DOHH2 (cell line): ENCODE data around the gene UBE2G2.

Source experiments
- EZH2phosphoT487 ChIP-seq: fragments of 200-600 bp; sonication (generic); IDR thresholded peaks from 2 replicates; pipeline ENCODE4 v1.6.1; 2017; ENCODE audit warnings: borderline replicate concordance, mild to moderate bottlenecking, antibody characterized with exemption, low read length, moderate library complexity, mixed read lengths
- TF ChIP-seq, protein P1 (sequence below): fragments of 200-600 bp; sonication (generic); IDR thresholded peaks from one replicate; pipeline ENCODE4 v1.5.1; 2014; ENCODE audit warnings: antibody characterized with exemption, mild to moderate bottlenecking, low read depth, low read length; ENCODE audit not compliant: poor library complexity, severe bottlenecking

DNA sequence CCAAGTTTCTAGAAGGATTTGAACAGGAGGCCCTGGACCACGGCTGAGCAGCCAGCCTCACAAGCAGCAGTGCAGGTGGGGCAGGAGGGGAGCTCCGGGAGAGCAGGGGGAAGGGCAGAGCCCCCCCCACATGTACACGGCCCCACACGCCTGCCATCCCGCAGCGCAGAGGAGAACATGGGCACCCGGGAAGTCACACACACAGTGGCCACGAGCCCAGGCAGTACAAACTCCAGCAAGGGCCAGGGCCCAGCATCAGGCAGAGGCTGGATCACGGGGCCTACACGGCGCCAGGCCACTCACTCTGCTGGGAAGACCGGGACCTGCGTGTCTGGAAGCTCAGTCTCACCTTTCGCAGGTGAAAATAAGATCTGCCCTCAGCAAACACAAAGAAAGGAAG, 11.0 kb upstream of the UBE2G2 start:
- TF ChIP-seq, protein P1, sequence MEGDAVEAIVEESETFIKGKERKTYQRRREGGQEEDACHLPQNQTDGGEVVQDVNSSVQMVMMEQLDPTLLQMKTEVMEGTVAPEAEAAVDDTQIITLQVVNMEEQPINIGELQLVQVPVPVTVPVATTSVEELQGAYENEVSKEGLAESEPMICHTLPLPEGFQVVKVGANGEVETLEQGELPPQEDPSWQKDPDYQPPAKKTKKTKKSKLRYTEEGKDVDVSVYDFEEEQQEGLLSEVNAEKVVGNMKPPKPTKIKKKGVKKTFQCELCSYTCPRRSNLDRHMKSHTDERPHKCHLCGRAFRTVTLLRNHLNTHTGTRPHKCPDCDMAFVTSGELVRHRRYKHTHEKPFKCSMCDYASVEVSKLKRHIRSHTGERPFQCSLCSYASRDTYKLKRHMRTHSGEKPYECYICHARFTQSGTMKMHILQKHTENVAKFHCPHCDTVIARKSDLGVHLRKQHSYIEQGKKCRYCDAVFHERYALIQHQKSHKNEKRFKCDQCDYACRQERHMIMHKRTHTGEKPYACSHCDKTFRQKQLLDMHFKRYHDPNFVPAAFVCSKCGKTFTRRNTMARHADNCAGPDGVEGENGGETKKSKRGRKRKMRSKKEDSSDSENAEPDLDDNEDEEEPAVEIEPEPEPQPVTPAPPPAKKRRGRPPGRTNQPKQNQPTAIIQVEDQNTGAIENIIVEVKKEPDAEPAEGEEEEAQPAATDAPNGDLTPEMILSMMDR = no peak
- TF ChIP-seq EZH2phosphoT487 = no peak
